Body of pancreas (tissue), 4 donors: ENCODE data around the gene GPX7. TPM values are rescaled to one million over a fixed set of nuclear protein-coding genes. Genes with fewer than 3 reads are reported as not detected.
A peak's percentile ranks its signal among the peaks of the same experiment; 100 is the strongest.
"Not testable (repeated sequence)": the region's sequence is repeated elsewhere in the genome, so short reads cannot be mapped to it uniquely, and the experiment has no call there.

Experiments
- ATAC-seq: fragments of 150-250 bp; one replicate; pipeline ENCODE4 v1.9.1; 2016
- DNase-seq, 4 donors: peaks; one replicate each; pipeline ENCODE4 v3.0.0-alpha.2; 2019
- H3K27ac ChIP-seq, 4 donors: fragments of 200-600 bp; sonication (generic); 1 replicate in 3 of 4; 2 replicates in 1 of 4; pipeline versions ENCODE4 v1.5.1 to v1.6.1; 2016 to 2019; ENCODE audit warnings: mild to moderate bottlenecking in 1 of 4, mixed read lengths in 1 of 4, moderate library complexity in 1 of 4
- H3K27me3 ChIP-seq, 2 donors: fragments of 200-600 bp; sonication (generic); one replicate each; pipeline ENCODE4 v1.6.0; 2016; ENCODE audit warnings: mild to moderate bottlenecking in 1 of 2
- H3K36me3 ChIP-seq, 2 donors: fragments of 200-600 bp; sonication (generic); replicated peaks in 1 of 2; 2 replicates each; pipeline ENCODE4 v1.5.1; 2016; ENCODE audit warnings: low read depth in 2 of 2; ENCODE audit not compliant: insufficient read depth in 1 of 2
- H3K4me1 ChIP-seq: fragments of 200-600 bp; sonication (generic); one replicate; pipeline ENCODE4 v1.6.0; 2016
- H3K4me3 ChIP-seq, 2 donors: fragments of 200-600 bp; sonication (generic); 1 replicate in 1 of 2; 2 replicates in 1 of 2; pipeline ENCODE4 v1.5.1; 2016 to 2019
- H3K9me3 ChIP-seq, 3 donors: fragments of 200-600 bp; sonication (generic); 1 replicate in 2 of 3; 2 replicates in 1 of 3; pipeline ENCODE4 v1.5.1; 2016
- POLR2A ChIP-seq, 3 donors: fragments of 450-650 bp; IDR thresholded peaks; one replicate each; pipeline ENCODE4 v1.6.1; 2016; ENCODE audit warnings: antibody characterized with exemption in 3 of 3, mild to moderate bottlenecking in 2 of 3
- WGBS, 2 donors: methylation state at CpG; one replicate each; pipeline ENCODE4 v1.1.5; 2017; 5-methylcytosine and 5-hydroxymethylcytosine counted together
- intact Hi-C: fragments of 100-400 bp; cut with DNase I; formaldehyde crosslinking; loops from one replicate; pipeline ENCODE4 v1.15.1; 2023
- total RNA-seq, 2 donors: library from RNA; depleted of rRNA; stranded (reverse); fragments of >200 nt; gene quantifications; one replicate each; pipeline ENCODE4 v1.1.0, GENCODE V29; 2016
- TF ChIP-seq, protein P1 (sequence below), 7 experiments: fragments of 450-650 bp in 4 of 7; fragments of 200-600 bp in 3 of 7; sonication (generic) in 3 of 7; IDR thresholded peaks; one replicate each; pipeline ENCODE4 v1.5.1; 2016 to 2019; ENCODE audit warnings: antibody characterized with exemption in 7 of 7

The GPX7 gene
- total RNA-seq, 2 donors from 2014 or later = 9.6 to 22.1 TPM

DNA sequence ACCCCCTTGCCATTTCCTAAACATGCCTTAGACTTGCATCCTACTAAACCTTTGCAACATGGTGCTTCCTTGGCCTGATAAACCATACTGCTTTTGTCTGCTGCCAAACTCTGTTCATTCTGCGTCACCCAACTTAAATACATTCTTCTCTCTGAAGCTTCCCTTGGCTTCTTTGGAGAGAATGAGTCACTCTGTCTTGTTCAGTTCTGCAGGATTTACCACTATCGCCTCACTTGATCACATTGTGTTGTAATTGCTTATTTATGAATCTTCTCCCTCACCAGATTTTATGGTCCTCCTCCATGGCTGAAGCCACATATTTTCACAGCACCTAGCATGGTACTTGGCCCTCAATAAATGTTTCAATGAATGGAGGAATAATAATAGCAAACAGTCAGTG lies 27.6 kb upstream of the GPX7 start:
- intact Hi-C loops = no loop called here
- no peak for TF ChIP-seq POLR2A (IDR thresholded peaks at IDR 0.05)
- TF ChIP-seq, protein P1, sequence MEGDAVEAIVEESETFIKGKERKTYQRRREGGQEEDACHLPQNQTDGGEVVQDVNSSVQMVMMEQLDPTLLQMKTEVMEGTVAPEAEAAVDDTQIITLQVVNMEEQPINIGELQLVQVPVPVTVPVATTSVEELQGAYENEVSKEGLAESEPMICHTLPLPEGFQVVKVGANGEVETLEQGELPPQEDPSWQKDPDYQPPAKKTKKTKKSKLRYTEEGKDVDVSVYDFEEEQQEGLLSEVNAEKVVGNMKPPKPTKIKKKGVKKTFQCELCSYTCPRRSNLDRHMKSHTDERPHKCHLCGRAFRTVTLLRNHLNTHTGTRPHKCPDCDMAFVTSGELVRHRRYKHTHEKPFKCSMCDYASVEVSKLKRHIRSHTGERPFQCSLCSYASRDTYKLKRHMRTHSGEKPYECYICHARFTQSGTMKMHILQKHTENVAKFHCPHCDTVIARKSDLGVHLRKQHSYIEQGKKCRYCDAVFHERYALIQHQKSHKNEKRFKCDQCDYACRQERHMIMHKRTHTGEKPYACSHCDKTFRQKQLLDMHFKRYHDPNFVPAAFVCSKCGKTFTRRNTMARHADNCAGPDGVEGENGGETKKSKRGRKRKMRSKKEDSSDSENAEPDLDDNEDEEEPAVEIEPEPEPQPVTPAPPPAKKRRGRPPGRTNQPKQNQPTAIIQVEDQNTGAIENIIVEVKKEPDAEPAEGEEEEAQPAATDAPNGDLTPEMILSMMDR (IDR thresholded peaks at IDR 0.05) = no peak

DNA sequence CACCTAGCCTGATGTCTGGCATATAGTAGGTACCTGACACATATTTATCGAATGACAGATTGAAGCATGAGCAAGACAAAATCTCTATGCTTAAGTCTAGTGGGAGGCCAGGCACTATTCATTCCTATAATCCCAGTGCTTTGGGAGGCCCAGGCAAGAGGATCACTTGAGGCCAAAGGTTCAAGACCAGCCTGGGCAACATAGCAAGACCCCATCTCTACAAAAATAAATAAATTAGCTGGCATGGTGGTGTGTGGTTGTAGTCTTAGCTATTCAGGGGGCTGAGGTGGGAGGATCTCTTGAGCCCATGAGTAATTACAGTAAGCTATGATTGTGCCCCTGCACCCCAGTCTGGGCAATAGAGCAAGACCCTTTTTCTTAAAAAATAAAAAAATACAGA lies 26.1 kb upstream of the GPX7 start:
- TF ChIP-seq, protein P1 (IDR thresholded peaks at IDR 0.05) = no peak
- TF ChIP-seq POLR2A (IDR thresholded peaks at IDR 0.05) = no peak
- peaks cover 7% of the 10 kb centered on the region for H3K4me1 ChIP-seq
- 81 to 100% methylated on average over 1 of the region's 1 CpG for WGBS, 2 donors
- no peaks in the 10 kb centered on the region for H3K36me3 ChIP-seq
- H3K27ac ChIP-seq = no peak overlapping the region
- DNase-seq = no peak
- H3K27me3 ChIP-seq = no peaks in the 10 kb centered on the region
- intact Hi-C loops = no loop called here
- H3K4me3 ChIP-seq = no peak overlapping the region
- ATAC-seq = no peak
- no peaks in the 10 kb centered on the region for H3K9me3 ChIP-seq

More for the DNA sequence above, 27.6 kb upstream of the GPX7 start:
- ATAC-seq = no peak
- no peak overlapping the region for H3K4me3 ChIP-seq
- H3K27ac ChIP-seq = no peak overlapping the region
- DNase-seq = no peak
- no peaks in the 10 kb centered on the region for H3K27me3 ChIP-seq
- no peaks in the 10 kb centered on the region for H3K9me3 ChIP-seq
- peaks cover 7% of the 10 kb centered on the region for H3K4me1 ChIP-seq
- 66 to 84% methylated on average over 2 of the region's 2 CpGs for WGBS, 2 donors
- no peaks in the 10 kb centered on the region for H3K36me3 ChIP-seq

DNA sequence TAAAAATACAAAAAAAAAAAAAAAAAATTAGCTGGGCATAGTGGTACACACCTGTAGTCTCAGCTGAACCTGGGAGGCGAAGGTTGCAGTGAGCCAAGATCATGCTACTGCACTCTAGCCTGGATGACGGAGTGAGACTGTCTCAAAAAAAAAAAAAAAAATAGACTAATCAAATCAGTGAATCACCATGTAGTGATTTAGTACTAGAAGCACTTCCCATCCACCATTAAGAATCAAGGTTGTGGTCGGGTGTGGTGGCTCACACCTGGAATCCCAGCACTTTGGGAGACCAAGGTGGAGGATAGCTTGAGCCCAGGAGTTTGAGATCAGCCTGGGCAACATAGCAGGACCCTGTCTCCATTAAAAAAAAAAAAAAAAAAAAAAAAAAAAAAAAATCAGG lies 24.1 kb upstream of the GPX7 start:
- H3K27ac ChIP-seq, H3K4me1 ChIP-seq, ATAC-seq, intact Hi-C loops, H3K9me3 ChIP-seq, H3K27me3 ChIP-seq, H3K36me3 ChIP-seq, DNase-seq, H3K4me3 ChIP-seq: not testable (repeated sequence)
- WGBS, 2 donors = 92 to 96% methylated on average over 2 to 3 of the region's 3 CpGs

DNA sequence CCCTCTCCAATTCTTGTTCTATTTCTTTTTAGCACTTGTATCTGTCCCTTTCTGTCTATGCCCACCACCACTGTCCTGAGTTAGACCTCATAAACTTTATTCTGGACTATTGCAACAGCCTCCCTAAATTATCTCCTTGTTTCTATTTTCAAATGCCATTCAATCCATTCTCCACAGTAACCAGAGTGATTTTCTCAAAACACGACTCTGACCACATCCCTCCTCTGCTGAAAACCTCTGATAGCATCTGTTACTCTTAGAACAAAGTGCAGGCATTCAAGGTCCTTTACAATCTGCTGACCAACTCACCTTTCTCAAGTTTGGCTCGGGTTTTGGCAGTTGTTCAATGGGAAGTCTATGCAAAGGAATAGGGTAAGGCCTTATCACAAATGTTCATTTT lies 22.8 kb upstream of the GPX7 start:
- intact Hi-C loops = no loop called here
- H3K9me3 ChIP-seq = no peaks in the 10 kb centered on the region
- TF ChIP-seq POLR2A (IDR thresholded peaks at IDR 0.05) = no peak
- TF ChIP-seq, protein P1 (IDR thresholded peaks at IDR 0.05) = no peak
- WGBS, 2 donors = 5 to 8% methylated on average over 2 of the region's 2 CpGs
- H3K27me3 ChIP-seq = no peaks in the 10 kb centered on the region
- DNase-seq = peak; percentile 19 to 54 (median 40)
- ATAC-seq = peak; percentile 68
- peaks cover 7% of the 10 kb centered on the region for H3K4me1 ChIP-seq
- no peak overlapping the region for H3K4me3 ChIP-seq
- no peak overlapping the region for H3K27ac ChIP-seq
- no peaks in the 10 kb centered on the region for H3K36me3 ChIP-seq

DNA sequence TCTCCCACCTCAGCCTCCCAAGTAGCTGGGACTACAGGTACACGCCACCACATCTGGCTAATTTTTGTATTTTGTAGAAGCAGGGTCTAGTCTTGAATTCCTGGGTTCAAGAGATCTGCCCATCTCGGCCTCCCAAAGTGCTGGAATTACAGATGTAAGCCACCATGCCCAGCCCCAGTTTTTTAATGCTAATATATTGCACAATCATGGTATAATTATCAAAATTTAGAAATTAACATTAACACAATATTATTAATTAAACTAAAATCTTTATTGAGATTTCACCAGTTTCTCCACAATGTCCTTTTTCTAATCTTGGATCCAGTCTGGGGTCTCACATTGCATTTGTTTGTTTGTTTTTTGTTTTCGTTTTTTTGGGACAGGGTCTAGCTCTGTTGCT lies 21.9 kb upstream of the GPX7 start:
- intact Hi-C loops = no loop called here
- no peak overlapping the region for H3K4me3 ChIP-seq
- DNase-seq (no peak), ATAC-seq (no peak)
- H3K9me3 ChIP-seq = no peaks in the 10 kb centered on the region
- WGBS, 2 donors = 78 to 89% methylated on average over 3 of the region's 3 CpGs
- no peak for TF ChIP-seq POLR2A (IDR thresholded peaks at IDR 0.05)
- TF ChIP-seq, protein P1 (IDR thresholded peaks at IDR 0.05) = no peak
- H3K4me1 ChIP-seq = peaks cover 7% of the 10 kb centered on the region
- H3K27ac ChIP-seq = no peak overlapping the region
- no peaks in the 10 kb centered on the region for H3K36me3 ChIP-seq
- no peaks in the 10 kb centered on the region for H3K27me3 ChIP-seq
